ENCODE measurements around the gene HMGXB4. TPM values are rescaled to one million over a fixed set of nuclear protein-coding genes. Genes with fewer than 3 reads are reported as not detected.

The HMGXB4 gene
- total and polyA plus RNA-seq, 2 donors, result 8.8 to 9.5 TPM

DNA sequence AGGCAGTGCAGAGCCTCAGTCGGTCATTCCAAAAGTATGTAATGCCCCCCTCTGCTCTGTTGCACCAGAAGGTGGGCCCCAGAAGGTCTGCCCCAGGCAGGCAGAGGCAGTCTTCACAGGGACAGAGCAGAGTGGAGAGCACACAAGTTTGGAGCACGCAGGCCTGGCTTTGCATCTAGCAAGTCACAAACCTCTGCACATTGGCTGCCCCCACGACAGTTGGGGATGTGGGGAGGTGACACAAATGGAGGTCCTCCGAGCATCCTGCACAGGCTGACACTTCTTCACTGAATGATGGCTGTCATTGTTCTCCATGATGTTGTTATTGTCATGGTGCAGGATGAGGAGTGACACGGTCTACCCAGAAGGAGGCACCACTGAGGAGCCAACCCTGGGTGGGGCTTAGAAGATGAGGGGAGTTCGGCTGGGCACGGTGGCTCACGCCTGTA is 54.3 kb downstream of the HMGXB4 start:
- H3K36me3 ChIP-seq (ENCODE audit: control insufficient read depth in 2 of 2, insufficient read depth in 2 of 2, low read length in 1 of 2), result no peaks in the 10 kb centered on the region
- H3K4me3 ChIP-seq (ENCODE audit: low read length in 2 of 2), result no peak overlapping the region
- no peaks in the 10 kb centered on the region for H3K27me3 ChIP-seq (ENCODE audit: control insufficient read depth in 2 of 2, insufficient read depth in 1 of 2, low read length in 1 of 2)
- H3K4me1 ChIP-seq (ENCODE audit: control insufficient read depth in 2 of 2, insufficient read depth in 2 of 2, low read length in 2 of 2), result peaks cover 22 to 64% of the 10 kb centered on the region in 2 donors
- no peaks in the 10 kb centered on the region for H3K9me3 ChIP-seq (ENCODE audit: control insufficient read depth in 2 of 2, insufficient read depth in 1 of 2, low read length in 1 of 2)
- no peak for DNase-seq (ENCODE audit: low read depth in 6 of 9, low spot score in 9 of 9)
- no peak overlapping the region for H3K27ac ChIP-seq (ENCODE audit: low read depth in 1 of 2, low read length in 1 of 2)
- 98% methylated on average over 8 of the region's 8 CpGs for WGBS

DNA sequence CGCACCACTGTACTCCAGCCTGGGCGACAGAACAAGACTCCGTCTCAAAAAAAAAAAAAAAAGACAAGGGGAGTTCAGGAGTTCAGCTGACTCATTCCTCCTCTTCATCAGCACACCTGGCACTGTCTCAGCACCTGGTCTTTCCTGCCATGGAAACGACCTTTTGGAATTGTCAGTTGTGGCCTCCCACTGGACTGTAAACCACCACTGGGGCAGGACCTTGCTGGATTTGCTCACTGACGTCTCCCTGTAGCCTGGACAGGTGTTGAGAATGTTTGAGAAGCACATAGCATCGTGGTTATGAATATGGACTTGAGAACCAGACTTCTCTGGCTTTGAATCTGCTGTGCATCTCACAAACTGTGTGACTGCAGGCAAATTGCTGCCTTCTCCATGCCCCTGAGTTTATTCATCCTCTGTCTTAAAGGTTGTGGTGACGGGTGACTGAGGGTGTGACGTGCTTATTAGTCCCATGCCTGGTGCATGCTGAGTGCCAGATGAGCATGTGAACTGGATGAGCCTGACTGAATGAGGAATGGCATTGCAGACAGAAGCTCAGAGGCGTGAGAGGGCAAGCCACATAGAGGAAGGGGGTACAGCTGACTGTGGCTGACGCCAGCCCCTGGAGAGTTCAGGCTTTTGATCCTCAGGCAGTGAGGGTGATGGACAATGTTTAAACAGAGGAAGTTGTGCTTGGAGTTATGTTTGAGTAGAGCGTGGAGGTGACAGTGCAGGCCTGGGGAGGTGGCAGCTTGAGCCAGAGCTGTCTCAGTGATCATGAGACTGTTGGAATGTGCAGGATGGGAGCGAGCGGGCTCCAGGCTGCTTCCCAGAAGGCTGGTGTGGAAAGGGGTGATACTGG is 55.1 kb downstream of the HMGXB4 start:
- Histone ChIP-seq H3K27ac (ENCODE audit: low read depth in 1 of 2, low read length in 1 of 2) (no peak overlapping the region), H3K27me3 (ENCODE audit: control insufficient read depth in 2 of 2, insufficient read depth in 1 of 2, low read length in 1 of 2) (no peaks in the 10 kb centered on the region), H3K9me3 (ENCODE audit: control insufficient read depth in 2 of 2, insufficient read depth in 1 of 2, low read length in 1 of 2) (no peaks in the 10 kb centered on the region), H3K4me1 (ENCODE audit: control insufficient read depth in 2 of 2, insufficient read depth in 2 of 2, low read length in 2 of 2) (peaks cover 19 to 64% of the 10 kb centered on the region in 2 donors), H3K4me3 (ENCODE audit: low read length in 2 of 2) (no peak overlapping the region), H3K36me3 (ENCODE audit: control insufficient read depth in 2 of 2, insufficient read depth in 2 of 2, low read length in 1 of 2) (peaks cover 0 to under 1% of the 10 kb centered on the region in 2 donors)
- peak in 1 of 9 donors; percentile 27 for DNase-seq (ENCODE audit: low read depth in 6 of 9, low spot score in 9 of 9)
- 60% methylated on average over 13 of the region's 13 CpGs for WGBS

DNA sequence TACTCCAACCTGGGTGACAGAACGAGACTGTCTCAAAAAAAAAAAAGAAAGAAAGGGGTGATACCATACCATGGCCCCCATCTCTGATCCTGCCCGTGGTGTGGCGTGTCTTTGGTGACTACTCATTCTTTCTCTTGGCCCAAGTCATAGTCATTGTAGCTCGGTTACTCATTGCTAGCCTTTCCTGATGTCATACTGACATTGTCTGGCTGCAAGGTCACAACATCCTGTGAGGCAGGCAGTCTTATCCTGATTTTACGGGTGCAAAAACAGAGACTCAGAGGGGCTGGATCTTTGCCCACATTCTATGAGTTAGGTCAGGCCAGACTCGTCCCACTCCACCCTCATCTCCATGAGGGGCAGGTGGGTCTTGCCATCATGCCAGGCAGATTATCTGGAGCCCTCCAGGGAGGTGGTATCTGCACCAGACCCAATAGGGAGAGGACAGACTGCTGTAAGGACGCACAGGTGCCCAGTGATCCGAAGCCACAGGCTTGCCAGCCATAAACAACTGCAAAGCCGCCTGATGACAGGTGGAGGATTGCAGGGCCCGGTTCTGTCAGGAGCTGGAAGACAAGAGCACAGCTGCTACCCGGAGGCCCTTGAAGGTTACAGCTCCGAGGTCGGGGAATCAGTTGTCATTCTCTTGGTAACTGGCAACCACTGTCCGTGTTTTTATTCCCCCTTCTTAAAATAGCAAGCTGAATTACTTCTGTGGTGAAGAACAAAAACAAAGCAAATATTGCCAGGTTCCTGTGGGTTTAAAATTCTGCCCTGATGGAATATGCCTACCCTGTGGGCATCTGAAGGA is 56.2 kb downstream of the HMGXB4 start:
- H3K4me3 ChIP-seq (ENCODE audit: low read length in 2 of 2), result no peak overlapping the region
- DNase-seq (ENCODE audit: low read depth in 6 of 9, low spot score in 9 of 9), result peak in 1 of 9 donors; percentile 54
- no peaks in the 10 kb centered on the region for H3K27me3 ChIP-seq (ENCODE audit: control insufficient read depth in 2 of 2, insufficient read depth in 1 of 2, low read length in 1 of 2)
- H3K27ac ChIP-seq (ENCODE audit: low read depth in 1 of 2, low read length in 1 of 2), result no peak overlapping the region
- H3K9me3 ChIP-seq (ENCODE audit: control insufficient read depth in 2 of 2, insufficient read depth in 1 of 2, low read length in 1 of 2), result no peaks in the 10 kb centered on the region
- peaks cover 4 to 11% of the 10 kb centered on the region in 2 donors for H3K36me3 ChIP-seq (ENCODE audit: control insufficient read depth in 2 of 2, insufficient read depth in 2 of 2, low read length in 1 of 2)
- peaks cover 11 to 56% of the 10 kb centered on the region in 2 donors for H3K4me1 ChIP-seq (ENCODE audit: control insufficient read depth in 2 of 2, insufficient read depth in 2 of 2, low read length in 2 of 2)
- 60% methylated on average over 14 of the region's 14 CpGs for WGBS

DNA sequence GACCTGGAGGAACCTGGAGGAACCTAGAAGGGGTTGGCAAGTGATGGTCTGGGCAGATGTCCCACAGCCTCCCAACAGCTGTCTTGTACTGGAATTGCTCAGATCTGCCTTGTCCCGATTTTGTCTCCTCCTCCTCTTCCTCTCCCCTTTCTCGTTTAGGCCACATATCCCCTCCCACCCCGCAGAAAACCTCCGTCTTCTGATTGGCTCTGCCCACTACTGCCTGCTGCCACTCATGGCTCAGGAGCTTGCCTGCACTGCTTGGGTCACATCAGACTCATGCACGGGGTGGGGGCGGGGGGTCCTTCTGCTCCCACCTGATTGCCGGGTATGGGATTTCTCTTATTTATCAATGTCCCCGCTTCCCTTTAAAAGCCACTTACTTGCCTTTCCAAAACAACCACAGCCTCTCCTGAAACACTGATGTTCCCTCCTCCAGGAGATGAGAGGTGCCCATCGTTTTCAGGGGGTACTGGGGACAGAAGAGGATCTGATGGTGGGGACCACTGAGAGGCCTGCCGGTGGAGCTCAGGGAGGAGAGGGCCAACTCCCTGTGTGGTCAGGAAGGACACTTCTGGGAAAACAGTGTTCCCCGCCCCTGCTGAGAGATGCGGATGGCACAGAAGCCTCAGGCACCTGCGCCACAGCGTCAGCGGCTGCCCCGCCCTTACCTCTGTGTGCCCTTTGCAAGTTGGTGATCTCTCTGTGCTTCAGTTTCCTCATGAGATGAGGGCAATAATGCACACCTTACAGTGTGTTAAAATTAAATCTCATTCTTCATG is 57.1 kb downstream of the HMGXB4 start:
- Histone ChIP-seq H3K27ac (ENCODE audit: low read depth in 1 of 2, low read length in 1 of 2) (no peak overlapping the region), H3K36me3 (ENCODE audit: control insufficient read depth in 2 of 2, insufficient read depth in 2 of 2, low read length in 1 of 2) (peaks cover 12 to 19% of the 10 kb centered on the region in 2 donors), H3K27me3 (ENCODE audit: control insufficient read depth in 2 of 2, insufficient read depth in 1 of 2, low read length in 1 of 2) (no peaks in the 10 kb centered on the region), H3K4me1 (ENCODE audit: control insufficient read depth in 2 of 2, insufficient read depth in 2 of 2, low read length in 2 of 2) (peaks cover 8 to 49% of the 10 kb centered on the region in 2 donors), H3K4me3 (ENCODE audit: low read length in 2 of 2) (no peak overlapping the region), H3K9me3 (ENCODE audit: control insufficient read depth in 2 of 2, insufficient read depth in 1 of 2, low read length in 1 of 2) (no peaks in the 10 kb centered on the region)
- 84% methylated on average over 16 of the region's 16 CpGs for WGBS
- no peak for DNase-seq (ENCODE audit: low read depth in 6 of 9, low spot score in 9 of 9)

DNA sequence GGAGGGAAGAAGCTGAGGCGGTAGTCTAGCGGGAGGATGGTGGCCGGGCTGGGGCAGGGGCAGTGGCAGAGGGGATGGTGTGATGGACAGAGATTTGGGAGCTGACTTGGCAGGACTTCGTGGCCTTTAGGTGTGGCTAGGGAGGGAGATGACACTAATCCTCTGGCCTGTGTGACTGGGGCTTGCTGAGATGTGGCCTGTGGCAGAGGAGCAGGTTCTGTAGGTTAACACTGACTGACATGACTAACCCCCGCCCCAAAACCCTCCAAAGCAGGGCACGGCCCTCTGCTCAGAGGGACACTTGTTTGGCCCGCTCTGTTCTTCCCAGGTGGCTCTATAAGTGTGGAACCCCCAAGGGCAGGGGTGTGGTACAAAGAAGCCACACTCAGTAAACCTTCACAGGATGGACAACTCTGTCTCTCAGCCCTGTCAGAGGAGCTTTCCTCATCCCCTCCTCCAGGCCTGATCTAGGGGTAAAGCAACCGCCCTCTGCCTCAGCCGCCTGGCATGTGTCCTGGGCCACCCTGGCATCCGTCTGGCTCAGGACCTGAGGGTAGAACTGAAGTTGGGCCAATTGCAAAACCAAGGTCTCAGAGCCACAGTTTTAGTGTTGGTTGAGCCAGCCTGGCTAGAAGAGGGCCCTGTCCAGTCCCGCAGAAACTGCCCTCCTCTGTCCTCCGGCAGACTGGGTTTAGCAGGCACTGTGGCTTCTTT is 58.0 kb downstream of the HMGXB4 start:
- Histone ChIP-seq H3K36me3 (ENCODE audit: control insufficient read depth in 2 of 2, insufficient read depth in 2 of 2, low read length in 1 of 2) (peaks cover 15 to 28% of the 10 kb centered on the region in 2 donors), H3K4me1 (ENCODE audit: control insufficient read depth in 2 of 2, insufficient read depth in 2 of 2, low read length in 2 of 2) (peaks cover 8 to 44% of the 10 kb centered on the region in 2 donors), H3K9me3 (ENCODE audit: control insufficient read depth in 2 of 2, insufficient read depth in 1 of 2, low read length in 1 of 2) (no peaks in the 10 kb centered on the region), H3K4me3 (ENCODE audit: low read length in 2 of 2) (no peak overlapping the region), H3K27me3 (ENCODE audit: control insufficient read depth in 2 of 2, insufficient read depth in 1 of 2, low read length in 1 of 2) (no peaks in the 10 kb centered on the region), H3K27ac (ENCODE audit: low read depth in 1 of 2, low read length in 1 of 2) (no peak overlapping the region)
- WGBS, result 97% methylated on average over 12 of the region's 12 CpGs
- no peak for DNase-seq (ENCODE audit: low read depth in 6 of 9, low spot score in 9 of 9)

DNA sequence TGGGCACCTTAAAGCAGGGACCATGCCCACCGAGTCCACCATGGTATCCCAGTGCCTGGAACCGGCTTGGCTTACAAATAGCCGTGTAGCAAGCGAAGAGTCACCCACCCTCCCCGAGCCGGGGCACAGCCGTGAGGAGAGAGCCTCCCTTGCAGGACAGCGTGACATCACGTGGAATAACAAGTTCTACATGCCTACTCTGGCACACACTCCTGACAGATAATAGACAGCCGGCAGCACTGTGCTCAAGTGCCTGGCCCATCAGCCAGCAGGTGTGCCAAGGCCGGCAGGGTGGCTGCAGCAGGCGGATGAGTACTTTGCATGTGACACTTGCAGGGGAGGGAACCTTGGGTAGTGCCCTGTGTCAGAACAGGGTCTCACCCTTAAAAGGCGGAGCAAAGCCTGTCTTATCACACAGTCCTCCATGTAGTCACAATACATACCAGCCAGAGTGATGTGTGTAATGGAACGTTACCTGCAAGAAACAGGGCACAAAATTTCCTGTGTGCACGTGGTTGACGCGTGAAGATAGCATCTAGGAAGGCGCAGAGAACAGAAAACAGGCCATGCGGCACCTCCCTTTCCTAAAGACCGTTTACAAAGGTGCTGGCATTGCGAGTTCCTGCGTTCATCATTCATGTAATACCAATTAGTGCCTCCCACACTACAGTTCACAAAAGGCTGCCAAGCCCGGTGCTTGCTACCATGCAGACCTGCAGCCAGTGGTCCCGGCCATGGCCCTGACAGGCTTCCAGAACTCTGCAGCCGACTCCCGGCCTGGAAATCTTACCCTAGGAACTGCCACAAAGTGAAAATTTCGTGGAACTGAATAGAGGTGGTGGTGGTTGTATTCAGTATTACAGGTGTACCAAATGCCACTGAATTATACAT is 58.8 kb downstream of the HMGXB4 start:
- DNase-seq (ENCODE audit: low read depth in 6 of 9, low spot score in 9 of 9), result peak in 1 of 9 donors; percentile 66
- WGBS, result 94% methylated on average over 27 of the region's 27 CpGs
- peaks cover 8 to 37% of the 10 kb centered on the region in 2 donors for H3K4me1 ChIP-seq (ENCODE audit: control insufficient read depth in 2 of 2, insufficient read depth in 2 of 2, low read length in 2 of 2)

DNA sequence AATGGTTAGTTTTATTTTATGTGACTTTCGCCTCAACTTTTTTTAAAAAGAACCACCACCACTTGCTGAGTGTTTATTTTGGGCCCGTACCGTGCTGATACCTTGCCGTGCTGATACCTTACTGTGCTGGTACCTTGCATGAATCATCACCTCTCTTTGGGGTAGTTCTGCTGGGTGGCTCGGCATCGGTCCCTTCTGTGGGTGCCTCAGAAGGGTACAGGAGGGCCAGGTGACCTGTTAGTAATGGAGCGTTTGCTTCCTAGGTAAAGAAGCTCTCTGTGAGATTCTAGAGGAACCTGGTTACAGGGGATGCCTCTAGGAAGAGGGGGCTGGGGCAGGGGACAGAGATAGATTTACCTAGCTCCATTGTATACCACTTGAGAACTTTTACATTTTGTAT is 59.5 kb downstream of the HMGXB4 start:
- Histone ChIP-seq H3K4me1 (ENCODE audit: control insufficient read depth in 2 of 2, insufficient read depth in 2 of 2, low read length in 2 of 2) (peaks cover 8 to 31% of the 10 kb centered on the region in 2 donors), H3K4me3 (ENCODE audit: low read length in 2 of 2) (no peak overlapping the region), H3K9me3 (ENCODE audit: control insufficient read depth in 2 of 2, insufficient read depth in 1 of 2, low read length in 1 of 2) (no peaks in the 10 kb centered on the region), H3K27me3 (ENCODE audit: control insufficient read depth in 2 of 2, insufficient read depth in 1 of 2, low read length in 1 of 2) (no peaks in the 10 kb centered on the region), H3K36me3 (ENCODE audit: control insufficient read depth in 2 of 2, insufficient read depth in 2 of 2, low read length in 1 of 2) (peaks cover 16 to 37% of the 10 kb centered on the region in 2 donors), H3K27ac (ENCODE audit: low read depth in 1 of 2, low read length in 1 of 2) (no peak overlapping the region)
- WGBS, result 99% methylated on average over 7 of the region's 7 CpGs
- DNase-seq (ENCODE audit: low read depth in 6 of 9, low spot score in 9 of 9), result no peak

More for the DNA sequence above, 58.8 kb downstream of the HMGXB4 start:
- Histone ChIP-seq H3K27ac (ENCODE audit: low read depth in 1 of 2, low read length in 1 of 2) (no peak overlapping the region), H3K4me3 (ENCODE audit: low read length in 2 of 2) (no peak overlapping the region), H3K27me3 (ENCODE audit: control insufficient read depth in 2 of 2, insufficient read depth in 1 of 2, low read length in 1 of 2) (no peaks in the 10 kb centered on the region), H3K9me3 (ENCODE audit: control insufficient read depth in 2 of 2, insufficient read depth in 1 of 2, low read length in 1 of 2) (no peaks in the 10 kb centered on the region), H3K36me3 (ENCODE audit: control insufficient read depth in 2 of 2, insufficient read depth in 2 of 2, low read length in 1 of 2) (peaks cover 15 to 33% of the 10 kb centered on the region in 2 donors)
